WTC11 (cell line): Measurements from ENCODE around the gene KRT76. TPM values are rescaled to one million over a fixed set of nuclear protein-coding genes. Genes with fewer than 3 reads are reported as not detected.

Source experiments
- ATAC-seq: fragments of 200-7000 bp; cut with Tn5 transposase; 2 replicates; pipeline ENCODE4 v1.10.0; 2021; ENCODE audit warnings: mild to moderate bottlenecking, moderate library complexity
- CTCF ChIA-PET: fragments of 300-600 bp; sonication (Branson Sonifier 250); formaldehyde crosslinking; loops from one replicate; lab custom pipeline; 2021; ENCODE audit warnings: antibody characterized with exemption; lab: Charles Lee
- POLR2A ChIA-PET: fragments of 350-600 bp; sonication (Branson Sonifier 250); formaldehyde crosslinking; loops from one replicate; lab custom pipeline; 2021; ENCODE audit warnings: antibody characterized with exemption; lab: Charles Lee
- DNase-seq: peaks from one replicate; pipeline ENCODE4 v3.0.0; 2021; ENCODE audit warnings: low spot score
- H3K27ac Mint-ChIP-seq: 2 replicates; pipeline ENCODE4 v1.8.0; 2021; ENCODE audit warnings: mixed read lengths
- H3K27me3 Mint-ChIP-seq: 2 replicates; pipeline ENCODE4 v1.8.0; 2021; ENCODE audit warnings: low read depth, mild to moderate bottlenecking, moderate library complexity, mixed read lengths
- H3K36me3 Mint-ChIP-seq: 2 replicates; pipeline ENCODE4 v1.8.0; 2021; ENCODE audit warnings: mixed read lengths
- H3K4me1 Mint-ChIP-seq: 2 replicates; pipeline ENCODE4 v1.8.0; 2022; ENCODE audit warnings: mixed read lengths
- H3K4me3 Mint-ChIP-seq: 2 replicates; pipeline ENCODE4 v1.8.0; 2021; ENCODE audit warnings: mild to moderate bottlenecking, moderate library complexity, mixed read lengths
- H3K9me3 Mint-ChIP-seq: 2 replicates; pipeline ENCODE4 v1.8.0; 2021; ENCODE audit warnings: mixed read lengths
- ARID4B ChIP-seq: sonication (generic); formaldehyde crosslinking; IDR thresholded peaks from 2 replicates; pipeline ENCODE4 v1.8.0; 2023; ENCODE audit warnings: missing genetic modification reagents, mild to moderate bottlenecking, borderline replicate concordance
- ATF2 ChIP-seq: sonication (generic); formaldehyde crosslinking; IDR thresholded peaks from 2 replicates; pipeline ENCODE4 v1.8.1; 2022; ENCODE audit warnings: low read depth, missing genetic modification reagents, borderline replicate concordance
- ETV6 ChIP-seq: sonication (generic); formaldehyde crosslinking; IDR thresholded peaks from 2 replicates; pipeline ENCODE4 v1.8.1; 2022; ENCODE audit warnings: mild to moderate bottlenecking, missing genetic modification reagents
- HMGXB4 ChIP-seq: sonication (generic); formaldehyde crosslinking; IDR thresholded peaks from 2 replicates; pipeline ENCODE4 v1.8.1; 2023; ENCODE audit warnings: mild to moderate bottlenecking, moderate library complexity, missing genetic modification reagents
- IRF1 ChIP-seq: sonication (generic); formaldehyde crosslinking; IDR thresholded peaks from 2 replicates; pipeline ENCODE4 v1.8.0; 2023; ENCODE audit warnings: missing genetic modification reagents
- IRF2 ChIP-seq: sonication (generic); formaldehyde crosslinking; IDR thresholded peaks from 2 replicates; pipeline ENCODE4 v1.8.0; 2022; ENCODE audit warnings: low read depth, missing genetic modification reagents, borderline replicate concordance
- NFATC4 ChIP-seq: fragments of 250-450 bp; sonication (Bioruptor Pico); IDR thresholded peaks from 2 replicates; pipeline ENCODE4 v1.9.0; 2021; ENCODE audit warnings: mild to moderate bottlenecking
- NFYB ChIP-seq: sonication (generic); formaldehyde crosslinking; conservative IDR thresholded peaks from 2 replicates; pipeline ENCODE4 v1.8.0; 2022; ENCODE audit warnings: low read depth, missing genetic modification reagents
- NR2C2 ChIP-seq: sonication (generic); formaldehyde crosslinking; IDR thresholded peaks from 2 replicates; pipeline ENCODE4 v1.8.0; 2022; ENCODE audit warnings: mild to moderate bottlenecking, missing genetic modification reagents
- TEAD4 ChIP-seq: sonication (generic); formaldehyde crosslinking; IDR thresholded peaks from 2 replicates; pipeline ENCODE4 v1.8.0; 2022; ENCODE audit warnings: mild to moderate bottlenecking, missing genetic modification reagents
- ZNF219 ChIP-seq: sonication (generic); formaldehyde crosslinking; IDR thresholded peaks from 2 replicates; pipeline ENCODE4 v1.8.0; 2023; ENCODE audit warnings: missing genetic modification reagents, mild to moderate bottlenecking, borderline replicate concordance
- ZNF232 ChIP-seq: sonication (generic); formaldehyde crosslinking; IDR thresholded peaks from 2 replicates; pipeline ENCODE4 v1.8.0; 2022; ENCODE audit warnings: mild to moderate bottlenecking, missing genetic modification reagents
- ZNF416 ChIP-seq: fragments of 250-450 bp; sonication (Bioruptor Pico); IDR thresholded peaks from 2 replicates; pipeline ENCODE4 v1.9.0; 2021; ENCODE audit warnings: mild to moderate bottlenecking, inconsistent platforms
- ZNF423 ChIP-seq: fragments of 250-450 bp; sonication (Bioruptor Pico); IDR thresholded peaks from 2 replicates; pipeline ENCODE4 v2.1.2; 2022; ENCODE audit warnings: mild to moderate bottlenecking, moderate library complexity
- total RNA-seq: library from RNA; stranded (reverse); gene quantifications from 3 replicates; pipeline ENCODE4 v1.2.3, GENCODE V29; 2021
- TF ChIP-seq, protein P1 (sequence below): sonication (generic); formaldehyde crosslinking; IDR thresholded peaks from 2 replicates; pipeline ENCODE4 v1.8.1; 2023; ENCODE audit warnings: mild to moderate bottlenecking, missing genetic modification reagents, borderline replicate concordance

The KRT76 gene
- total RNA-seq, 1 experiment from 2014 or later, result not detected

DNA sequence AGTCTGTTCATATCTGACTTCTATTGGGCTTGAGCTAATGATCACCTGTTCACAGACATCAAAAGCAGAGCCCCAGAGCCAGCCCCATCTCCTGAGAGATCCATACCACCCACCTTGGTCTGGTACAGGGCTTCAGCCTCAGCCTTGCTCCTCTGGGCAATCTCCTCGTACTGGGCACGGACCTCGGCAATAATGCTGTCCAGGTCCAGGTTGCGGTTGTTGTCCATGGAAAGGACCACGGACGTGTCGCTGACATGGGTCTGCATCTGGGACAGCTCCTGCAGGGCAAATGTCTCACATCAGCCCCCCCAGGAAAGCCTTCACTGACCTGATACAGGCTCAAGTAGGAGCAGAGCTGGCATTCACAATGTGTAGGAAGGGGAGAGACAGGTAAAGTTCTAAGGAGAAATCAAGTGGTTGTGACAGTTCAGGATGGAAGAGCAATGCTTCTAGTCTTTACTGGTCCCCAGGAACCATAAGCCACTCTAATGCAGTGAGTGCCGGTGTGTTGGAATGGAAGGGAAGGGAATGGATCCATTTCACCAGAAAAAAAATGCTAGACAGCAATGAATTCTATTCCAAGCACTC, 31.5 kb upstream of the KRT76 start (continued):
- TF ChIP-seq ZNF219 (CRISPR knock-in tag), result no peak

DNA sequence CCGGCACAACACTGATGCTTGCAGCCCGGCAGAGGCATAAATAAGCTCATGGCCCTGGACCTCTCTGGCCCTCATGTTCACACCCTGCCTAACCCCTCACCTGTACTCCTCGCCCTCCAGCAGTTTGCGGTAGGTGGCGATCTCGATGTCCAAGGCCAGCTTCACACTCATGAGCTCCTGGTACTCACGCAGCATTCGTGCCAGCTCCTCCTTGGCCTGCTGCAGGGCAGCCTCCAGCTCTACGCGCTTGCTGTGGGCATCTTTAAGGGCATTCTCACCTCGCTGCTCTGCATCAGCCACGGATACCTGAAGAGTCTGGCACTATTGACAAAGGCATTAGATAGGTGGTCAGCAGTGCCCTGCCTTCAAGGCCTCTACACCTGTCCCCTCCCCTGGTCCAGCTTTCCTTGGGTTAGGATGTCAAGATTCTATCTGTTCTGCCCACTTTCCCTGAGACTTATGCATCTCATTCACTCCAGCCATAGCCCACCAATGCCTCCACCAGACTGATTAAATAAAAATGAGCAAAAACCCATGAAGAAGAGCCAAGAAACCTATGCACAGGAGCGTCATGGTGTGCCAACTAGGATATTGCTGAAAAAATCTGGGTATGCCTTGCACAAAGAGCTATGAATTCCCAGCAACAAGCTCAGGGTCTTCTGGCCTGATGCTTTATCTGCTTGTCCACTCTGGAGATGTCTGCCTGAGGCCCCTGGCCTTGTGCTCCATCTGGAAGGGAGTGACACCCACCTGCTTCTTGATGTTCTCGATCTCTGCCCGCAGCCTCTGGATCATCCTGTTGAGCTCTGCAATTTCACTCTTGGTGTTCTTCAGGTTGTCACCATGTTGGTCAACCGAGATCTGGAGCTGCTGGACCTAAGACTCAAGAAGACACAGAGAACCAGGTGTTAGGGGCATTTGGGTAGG, 30.7 kb upstream of the KRT76 start:
- Mint-ChIP-seq H3K4me1 (peaks cover 22% of the 10 kb centered on the region), H3K27me3 (peaks cover 2% of the 10 kb centered on the region; the same call in 1 of the 2 replicates), H3K27ac (no peak overlapping the region), H3K9me3 (no peaks in the 10 kb centered on the region), H3K36me3 (no peaks in the 10 kb centered on the region), H3K4me3 (no peak overlapping the region)
- DNase-seq (no peak), ATAC-seq (no peak; the same call in 1 of the 2 replicates)
- ChIA-PET POLR2A (interaction anchor here (1.1 kb wide), 1 partner anchor 72 kb away, joined by 4 read pairs; no protein-coding TSS in a partner anchor), CTCF (interaction anchor here (0.5 to 1.9 kb wide), 5 partner anchors 58 to 134 kb away, joined by 3 to 13 read pairs (median 4); no protein-coding TSS in a partner anchor)
- TF ChIP-seq NFYB (CRISPR knock-in tag), result no peak
- no peak for TF ChIP-seq ZNF232 (CRISPR knock-in tag)
- TF ChIP-seq ETV6, result no peak
- TF ChIP-seq TEAD4 (CRISPR knock-in tag), result no peak
- TF ChIP-seq ZNF423 (CRISPR knock-in tag), result no peak
- TF ChIP-seq NFATC4 (CRISPR knock-in tag), result no peak
- no peak for TF ChIP-seq ZNF416 (CRISPR knock-in tag)
- TF ChIP-seq, protein P1, sequence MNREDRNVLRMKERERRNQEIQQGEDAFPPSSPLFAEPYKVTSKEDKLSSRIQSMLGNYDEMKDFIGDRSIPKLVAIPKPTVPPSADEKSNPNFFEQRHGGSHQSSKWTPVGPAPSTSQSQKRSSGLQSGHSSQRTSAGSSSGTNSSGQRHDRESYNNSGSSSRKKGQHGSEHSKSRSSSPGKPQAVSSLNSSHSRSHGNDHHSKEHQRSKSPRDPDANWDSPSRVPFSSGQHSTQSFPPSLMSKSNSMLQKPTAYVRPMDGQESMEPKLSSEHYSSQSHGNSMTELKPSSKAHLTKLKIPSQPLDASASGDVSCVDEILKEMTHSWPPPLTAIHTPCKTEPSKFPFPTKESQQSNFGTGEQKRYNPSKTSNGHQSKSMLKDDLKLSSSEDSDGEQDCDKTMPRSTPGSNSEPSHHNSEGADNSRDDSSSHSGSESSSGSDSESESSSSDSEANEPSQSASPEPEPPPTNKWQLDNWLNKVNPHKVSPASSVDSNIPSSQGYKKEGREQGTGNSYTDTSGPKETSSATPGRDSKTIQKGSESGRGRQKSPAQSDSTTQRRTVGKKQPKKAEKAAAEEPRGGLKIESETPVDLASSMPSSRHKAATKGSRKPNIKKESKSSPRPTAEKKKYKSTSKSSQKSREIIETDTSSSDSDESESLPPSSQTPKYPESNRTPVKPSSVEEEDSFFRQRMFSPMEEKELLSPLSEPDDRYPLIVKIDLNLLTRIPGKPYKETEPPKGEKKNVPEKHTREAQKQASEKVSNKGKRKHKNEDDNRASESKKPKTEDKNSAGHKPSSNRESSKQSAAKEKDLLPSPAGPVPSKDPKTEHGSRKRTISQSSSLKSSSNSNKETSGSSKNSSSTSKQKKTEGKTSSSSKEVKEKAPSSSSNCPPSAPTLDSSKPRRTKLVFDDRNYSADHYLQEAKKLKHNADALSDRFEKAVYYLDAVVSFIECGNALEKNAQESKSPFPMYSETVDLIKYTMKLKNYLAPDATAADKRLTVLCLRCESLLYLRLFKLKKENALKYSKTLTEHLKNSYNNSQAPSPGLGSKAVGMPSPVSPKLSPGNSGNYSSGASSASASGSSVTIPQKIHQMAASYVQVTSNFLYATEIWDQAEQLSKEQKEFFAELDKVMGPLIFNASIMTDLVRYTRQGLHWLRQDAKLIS, result no peak
- no peak for TF ChIP-seq HMGXB4
- no peak for TF ChIP-seq ARID4B (CRISPR knock-in tag)
- TF ChIP-seq IRF2 (CRISPR knock-in tag), result no peak
- TF ChIP-seq NR2C2, result no peak
- no peak for TF ChIP-seq ATF2 (CRISPR knock-in tag)
- TF ChIP-seq IRF1, result no peak
